DMS53 treated with DMSO at 0.1 percent for 48 hours (cell line): ENCODE results near the gene FRMPD4.

ENCODE experiments used
- DNase-seq: peaks from one replicate; lab custom pipeline; 2025; ENCODE audit not compliant: unreplicated experiment; lab: John Stamatoyannopoulos, UW

The FRMPD4 gene

GRCh38 chrX:12360383-12360782 is 222.1 kb downstream of the FRMPD4 start:
- no peak for DNase-seq

GRCh38 chrX:12360986-12361598 is 222.8 kb downstream of the FRMPD4 start:
- no peak for DNase-seq

- no peak for DNase-seq
Measured at GRCh38 chrX:12363216-12363615, 224.9 kb downstream of the FRMPD4 start.

- DNase-seq = no peak
Measured at GRCh38 chrX:12366440-12366839, 228.2 kb downstream of the FRMPD4 start.

- no peak for DNase-seq
Measured at GRCh38 chrX:12367254-12367653, 229.0 kb downstream of the FRMPD4 start.

- no peak for DNase-seq
Measured at GRCh38 chrX:12370497-12370986, 232.3 kb downstream of the FRMPD4 start.

GRCh38 chrX:12372111-12372510 is 233.8 kb downstream of the FRMPD4 start:
- DNase-seq = no peak

GRCh38 chrX:12374286-12374685 is 236.0 kb downstream of the FRMPD4 start:
- DNase-seq = no peak

GRCh38 chrX:12378253-12378652 is 240.0 kb downstream of the FRMPD4 start:
- no peak for DNase-seq

- no peak for DNase-seq
Measured at GRCh38 chrX:12378706-12379105, 240.4 kb downstream of the FRMPD4 start.

GRCh38 chrX:12379671-12380070 is 241.4 kb downstream of the FRMPD4 start:
- no peak for DNase-seq

GRCh38 chrX:12383196-12383595 is 244.9 kb downstream of the FRMPD4 start:
- DNase-seq = no peak

GRCh38 chrX:12390301-12390700 is 252.0 kb downstream of the FRMPD4 start:
- DNase-seq = no peak

GRCh38 chrX:12396584-12396983 is 258.3 kb downstream of the FRMPD4 start:
- no peak for DNase-seq

- no peak for DNase-seq
Measured at GRCh38 chrX:12400218-12400617, 261.9 kb downstream of the FRMPD4 start.

GRCh38 chrX:12401252-12401651 is 263.0 kb downstream of the FRMPD4 start:
- DNase-seq = no peak

- DNase-seq = no peak
Measured at GRCh38 chrX:12403474-12404082, 265.3 kb downstream of the FRMPD4 start.

GRCh38 chrX:12405306-12405705 is 267.0 kb downstream of the FRMPD4 start:
- DNase-seq = no peak

GRCh38 chrX:12410523-12410922 is 272.2 kb downstream of the FRMPD4 start:
- no peak for DNase-seq

- DNase-seq = no peak
Measured at GRCh38 chrX:12411831-12412230, 273.6 kb downstream of the FRMPD4 start.

GRCh38 chrX:12412561-12412960 is 274.3 kb downstream of the FRMPD4 start:
- DNase-seq = no peak

GRCh38 chrX:12419591-12419990 is 281.3 kb downstream of the FRMPD4 start:
- no peak for DNase-seq

GRCh38 chrX:12421918-12422317 is 283.6 kb downstream of the FRMPD4 start:
- DNase-seq = no peak
